Smooth muscle cell (in vitro differentiated cells): ENCODE measurements around the gene COL4A6. TPM values are rescaled to one million over a fixed set of nuclear protein-coding genes. Genes with fewer than 3 reads are reported as not detected.

ENCODE experiments used
- DNase-seq: peaks from one replicate; lab custom pipeline; 2025; ENCODE audit not compliant: unreplicated experiment; lab: John Stamatoyannopoulos, UW
- H2AFZ ChIP-seq: fragments of 200-600 bp; sonication (generic); 2 replicates; pipeline ENCODE4 v1.6.0; 2016; ENCODE audit warnings: antibody characterized with exemption, low read depth, mild to moderate bottlenecking
- H3F3A ChIP-seq: fragments of 200-600 bp; sonication (generic); 2 replicates; pipeline ENCODE4 v1.6.0; 2017; ENCODE audit warnings: antibody characterized with exemption, low read depth
- H3K27ac ChIP-seq: fragments of 200-600 bp; sonication (generic); 2 replicates; pipeline ENCODE4 v1.5.1; 2016; ENCODE audit warnings: low read depth, mild to moderate bottlenecking
- H3K27me3 ChIP-seq: fragments of 200-600 bp; sonication (generic); 2 replicates; pipeline ENCODE4 v1.6.1; 2016; ENCODE audit warnings: low read depth, mild to moderate bottlenecking
- H3K36me3 ChIP-seq: fragments of 200-600 bp; sonication (generic); 2 replicates; pipeline ENCODE4 v1.5.1; 2016; ENCODE audit warnings: low read depth
- H3K4me1 ChIP-seq: fragments of 200-600 bp; sonication (generic); 2 replicates; pipeline ENCODE4 v1.5.1; 2016; ENCODE audit warnings: low read depth
- H3K4me2 ChIP-seq: fragments of 200-600 bp; sonication (generic); 2 replicates; pipeline ENCODE4 v1.6.0; 2016; ENCODE audit warnings: mild to moderate bottlenecking
- H3K4me3 ChIP-seq: fragments of 200-600 bp; sonication (generic); 2 replicates; pipeline ENCODE4 v1.5.1; 2016; ENCODE audit warnings: mild to moderate bottlenecking
- H3K79me2 ChIP-seq: fragments of 200-600 bp; sonication (generic); 2 replicates; pipeline ENCODE4 v1.6.0; 2016; ENCODE audit warnings: low read depth, mild to moderate bottlenecking
- H3K9ac ChIP-seq: fragments of 200-600 bp; sonication (generic); 2 replicates; pipeline ENCODE4 v1.6.0; 2016; ENCODE audit warnings: low read depth
- H3K9me3 ChIP-seq: fragments of 200-600 bp; sonication (generic); replicated peaks from 2 replicates; pipeline ENCODE4 v1.5.1; 2016; ENCODE audit warnings: low read depth
- H4K20me1 ChIP-seq: fragments of 200-600 bp; sonication (generic); 2 replicates; pipeline ENCODE4 v1.6.0; 2016; ENCODE audit warnings: low read depth
- CTCF ChIP-seq: fragments of 200-600 bp; sonication (generic); IDR thresholded peaks from 2 replicates; pipeline ENCODE4 v1.5.1; 2017; ENCODE audit warnings: borderline replicate concordance, mild to moderate bottlenecking, antibody characterized with exemption; ENCODE audit not compliant: insufficient read depth, poor library complexity, severe bottlenecking
- WGBS: methylation state at CpG from one replicate; pipeline ENCODE4 v1.1.7; 2016; ENCODE audit warnings: low lambda C conversion rate; 5-methylcytosine and 5-hydroxymethylcytosine counted together
- polyA plus RNA-seq: library from polyadenylated mRNA; unstranded; fragments of >200 nt; fragmentation: Nextera tagmentation; extraction: Ambion mirVana; gene quantifications from 2 replicates; pipeline ENCODE4 v1.2.1, GENCODE V29; 2016
- total RNA-seq: library from RNA; depleted of rRNA; stranded (reverse); fragments of >200 nt; gene quantifications from 2 replicates; pipeline ENCODE4 v1.2.3, GENCODE V29; 2014

COL4A6 gene
- total and polyA plus RNA-seq, 2 experiments from 2014 or later = 10.2 to 15.1 TPM

- no peak for TF ChIP-seq CTCF
- Histone ChIP-seq H3K9me3 (no peaks in the 10 kb centered on the region), H3K9ac (peak overlapping the region; percentile 21), H3K27ac (peak overlapping the region; percentile 77), H3F3A (no peaks in the 10 kb centered on the region), H3K79me2 (no peaks in the 10 kb centered on the region), H3K4me3 (no peak overlapping the region), H2AFZ (no peak overlapping the region), H3K4me1 (peaks cover 10% of the 10 kb centered on the region), H3K27me3 (no peaks in the 10 kb centered on the region), H4K20me1 (no peaks in the 10 kb centered on the region), H3K36me3 (no peaks in the 10 kb centered on the region), H3K4me2 (peak overlapping the region; percentile 20)
- WGBS = 36% methylated on average over 1 of the region's 1 CpG
- no peak for DNase-seq
These were observed 38.6 kb downstream of the COL4A6 start for GRCh38 chrX:108399418-108400165.

GRCh38 chrX:108397627-108398391 lies 40.4 kb downstream of the COL4A6 start:
- Histone ChIP-seq H3K27me3 (no peaks in the 10 kb centered on the region), H3K4me2 (no peak overlapping the region), H2AFZ (no peak overlapping the region), H3K79me2 (no peaks in the 10 kb centered on the region), H3K4me1 (peaks cover 10% of the 10 kb centered on the region), H4K20me1 (no peaks in the 10 kb centered on the region), H3K27ac (peak overlapping the region; percentile 77), H3K9ac (peak overlapping the region; percentile 39), H3F3A (no peaks in the 10 kb centered on the region), H3K36me3 (no peaks in the 10 kb centered on the region), H3K4me3 (no peak overlapping the region), H3K9me3 (no peaks in the 10 kb centered on the region)
- 61% methylated on average over 6 of the region's 6 CpGs for WGBS
- TF ChIP-seq CTCF = no peak
- no peak for DNase-seq

GRCh38 chrX:108396986-108397385 lies 41.2 kb downstream of the COL4A6 start:
- H3K4me1 ChIP-seq = peaks cover 10% of the 10 kb centered on the region
- no peaks in the 10 kb centered on the region for H3K36me3 ChIP-seq
- no peak overlapping the region for H2AFZ ChIP-seq
- no peak for TF ChIP-seq CTCF
- no peaks in the 10 kb centered on the region for H3K9me3 ChIP-seq
- H3K27me3 ChIP-seq = no peaks in the 10 kb centered on the region
- H3K4me3 ChIP-seq = no peak overlapping the region
- 82% methylated on average over 1 of the region's 1 CpG for WGBS
- H3K4me2 ChIP-seq = no peak overlapping the region
- H3K9ac ChIP-seq = peak overlapping the region; percentile 2
- no peaks in the 10 kb centered on the region for H4K20me1 ChIP-seq
- no peak for DNase-seq
- H3K79me2 ChIP-seq = no peaks in the 10 kb centered on the region
- peak overlapping the region; percentile 77 for H3K27ac ChIP-seq
- H3F3A ChIP-seq = no peaks in the 10 kb centered on the region
